ENCODE data around the gene CHRND. TPM values are rescaled to one million over a fixed set of nuclear protein-coding genes. Genes with fewer than 3 reads are reported as not detected.

CHRND gene
- total and polyA plus RNA-seq, 2 of the 8 experiments (the other 6 are each of a cell fraction or from before 2014, with no cell fraction given) = 0.24 TPM; not detected in 1

- Histone ChIP-seq H3K79me2 (ENCODE audit: control insufficient read depth in 1 of 2, insufficient read depth in 2 of 2, low read length in 2 of 2) (peaks cover 16 to 71% of the 10 kb centered on the region in 2 experiments), H3K9me3 (ENCODE audit: insufficient read depth in 2 of 2, low read depth in 1 of 2, low read length in 1 of 2) (no peaks in the 10 kb centered on the region), H2BK120ac (replicated peaks; ENCODE audit: low read depth, low read length) (no peak within 1 kb of the TSS), H3K9ac (replicated peaks in 1 of 4; ENCODE audit: extremely low read depth in 1 of 4, low read depth in 3 of 4, low read length in 3 of 4) (peak within 1 kb of the TSS; percentile 90 to 98 (median 94)), H3K23me2 (ENCODE audit: low read depth, low read length) (peaks cover 12% of the 10 kb centered on the region; the same call in 1 of the 2 replicates), H3K27me3 (replicated peaks in 1 of 4; ENCODE audit: control insufficient read depth in 3 of 4, extremely low read depth in 1 of 4, insufficient read depth in 3 of 4, low read length in 3 of 4) (no peaks in the 10 kb centered on the region), H3K36me3 (ENCODE audit: control insufficient read depth in 2 of 4, insufficient read depth in 4 of 4, low read length in 3 of 4) (peaks cover 0 to 9% (median under 1%) of the 10 kb centered on the region in 4 experiments; a peak in 3 of 8 replicates), H2BK20ac (ENCODE audit: low read length) (no peak within 1 kb of the TSS), H3K4me3 (ENCODE audit: extremely low read depth in 1 of 4, insufficient read depth in 2 of 4, low read depth in 3 of 4, low read length in 4 of 4) (peak within 1 kb of the TSS; percentile 81 to 94 (median 90)), H4K8ac (ENCODE audit: extremely low read depth, insufficient read depth, low read length) (peak within 1 kb of the TSS; percentile 97), H4K91ac (replicated peaks; ENCODE audit: insufficient read length, low read length) (no peak within 1 kb of the TSS), H3K14ac (ENCODE audit: insufficient read length) (no peak within 1 kb of the TSS), H2AK5ac (ENCODE audit: low read depth, low read length) (peak within 1 kb of the TSS; percentile 25; the same call in 1 of the 2 replicates), H3K79me1 (ENCODE audit: low read depth, low read length) (peaks cover 20% of the 10 kb centered on the region), H2BK5ac (ENCODE audit: low read depth, low read length) (peak within 1 kb of the TSS; percentile 92), H2BK12ac (ENCODE audit: low read depth, low read length) (peak within 1 kb of the TSS; percentile 64; the same call in 1 of the 2 replicates), H2BK15ac (ENCODE audit: low read length) (no peak within 1 kb of the TSS), H3K23ac (ENCODE audit: insufficient read length) (no peak within 1 kb of the TSS), H3K4me1 (replicated peaks in 1 of 4; ENCODE audit: control insufficient read depth in 3 of 4, insufficient read depth in 4 of 4, low read length in 3 of 4) (peaks cover 0 to 6% (median 5%) of the 10 kb centered on the region in 4 experiments; a peak in 6 of 7 replicates), H3K27ac (ENCODE audit: low read depth, low read length) (peak within 1 kb of the TSS; percentile 88), H4K5ac (ENCODE audit: insufficient read length, low read depth, low read length) (peak within 1 kb of the TSS; percentile 46), H3K4ac (replicated peaks; ENCODE audit: insufficient read length, low read depth, low read length) (no peak within 1 kb of the TSS), H3K4me2 (ENCODE audit: insufficient read depth in 1 of 2, low read depth in 2 of 2, low read length in 2 of 2) (peak within 1 kb of the TSS; percentile 89), H3K56ac (replicated peaks; ENCODE audit: insufficient read length, low read depth, low read length) (peak within 1 kb of the TSS; percentile 3), H2AFZ (ENCODE audit: low read length) (peak within 1 kb of the TSS; percentile 62; the same call in 1 of the 2 replicates), H4K20me1 (replicated peaks in 1 of 2; ENCODE audit: control insufficient read depth in 1 of 2, insufficient read depth in 2 of 2, low read length in 2 of 2) (peaks cover 11 to 14% of the 10 kb centered on the region in 2 experiments), H3K18ac (ENCODE audit: extremely low read depth, low read length) (peak within 1 kb of the TSS; percentile 90)
- DNase-seq (ENCODE audit: low read depth in 1 of 2, low spot score in 2 of 2) (peak; percentile 78 to 94), FAIRE-seq (no peak)
- WGBS, 2 experiments (ENCODE audit: extremely low coverage in 1 of 2, insufficient coverage in 1 of 2, insufficient read length in 1 of 2, insufficient replicate concordance in 2 of 2, low coverage in 1 of 2, low lambda C conversion rate in 2 of 2, missing lambda C conversion rate in 1 of 2) = 1% methylated on average over 47 of the region's 81 CpGs; no CpG with 5 or more reads in 1 of the 2 experiments
- CTCF ChIA-PET (ENCODE audit: partially characterized antibody) = interaction anchor here (0.6 to 1.5 kb wide), 4 partner anchors 11 to 50 kb away, joined by 3 to 5 read pairs (median 4); partner anchors contain the start of gene CHRNG
- POLR2A ChIA-PET (ENCODE audit: partially characterized antibody) = interaction anchor here (0.9 to 2.8 kb wide), 11 partner anchors 9 to 83 kb away, joined by 3 to 24 read pairs (median 5); partner anchors contain the start of genes CHRNG, EFHD1 and PRSS56
- TF ChIP-seq SP1 (IDR thresholded peaks at IDR 0.05; ENCODE audit: low read depth, low read length) = peak; percentile 41; the same call in 1 of the 2 replicates
- TF ChIP-seq BCL11A (IDR thresholded peaks at IDR 0.05; ENCODE audit: low read depth in 2 of 2, low read length in 2 of 2) = no peak
- TF ChIP-seq ATF3 (IDR thresholded peaks at IDR 0.05; ENCODE audit: insufficient read depth, low read depth, low read length) = no peak
- TF ChIP-seq CREB1 (IDR thresholded peaks at IDR 0.05) = peak; percentile 62
- TF ChIP-seq SUZ12 (IDR thresholded peaks at IDR 0.05; ENCODE audit: low read length) = no peak
- TF ChIP-seq RBBP5 (IDR thresholded peaks at IDR 0.05; ENCODE audit: borderline replicate concordance, low read depth, low read length) = peak; percentile 88
- TF ChIP-seq GTF2F1 (IDR thresholded peaks at IDR 0.05; ENCODE audit: borderline replicate concordance, low read depth, low read length) = peak; percentile 90; the same call in 1 of the 2 replicates
- peak; percentile 99 for TF ChIP-seq ASH2L (IDR thresholded peaks at IDR 0.05; ENCODE audit: low read length)
- TF ChIP-seq CEBPB (IDR thresholded peaks at IDR 0.05; ENCODE audit: low read depth, low read length) = no peak
Observed at GRCh38 chr2:232550354-232551249, 24.6 kb downstream of the CHRND start, which contains the start of the genes EIF4E2 and TIGD1. Gene EIF4E2 (plus strand): TSS chr2:232550689. CDS start chr2:232550725, 36 bp downstream. Gene TIGD1 (minus strand): TSS chr2:232550557. CDS start chr2:232549882, 675 bp downstream.
